Astrocyte (in vitro differentiated cells and primary cell): ENCODE data around the gene ZMYM4.

ENCODE experiments used
- CTCF ChIP-seq: IDR thresholded peaks from 2 replicates; pipeline ENCODE4 v1.5.1; 2011; ENCODE audit warnings: low read depth, mild to moderate bottlenecking, inconsistent platforms, low read length, moderate library complexity; ENCODE audit not compliant: insufficient read depth
- EZH2 ChIP-seq: IDR thresholded peaks from 2 replicates; pipeline ENCODE4 v1.6.1; 2012; ENCODE audit warnings: mild to moderate bottlenecking, low read length, inconsistent platforms; ENCODE audit not compliant: insufficient read depth

- no peak for TF ChIP-seq EZH2
- TF ChIP-seq CTCF, result no peak
These were observed 101.6 kb downstream of the ZMYM4 start for GRCh38 chr1:35369922-35370671.
